HuH-7 (cell line): ENCODE measurements around the gene CRLF1.
"Not testable (repeated sequence)": the region's sequence is repeated elsewhere in the genome, so short reads cannot be mapped to it uniquely, and the experiment has no call there.

Experiments used
- DNase-seq: peaks from one replicate; pipeline ENCODE4 v3.0.0; 2011; ENCODE audit warnings: low spot score

Gene CRLF1

DNA sequence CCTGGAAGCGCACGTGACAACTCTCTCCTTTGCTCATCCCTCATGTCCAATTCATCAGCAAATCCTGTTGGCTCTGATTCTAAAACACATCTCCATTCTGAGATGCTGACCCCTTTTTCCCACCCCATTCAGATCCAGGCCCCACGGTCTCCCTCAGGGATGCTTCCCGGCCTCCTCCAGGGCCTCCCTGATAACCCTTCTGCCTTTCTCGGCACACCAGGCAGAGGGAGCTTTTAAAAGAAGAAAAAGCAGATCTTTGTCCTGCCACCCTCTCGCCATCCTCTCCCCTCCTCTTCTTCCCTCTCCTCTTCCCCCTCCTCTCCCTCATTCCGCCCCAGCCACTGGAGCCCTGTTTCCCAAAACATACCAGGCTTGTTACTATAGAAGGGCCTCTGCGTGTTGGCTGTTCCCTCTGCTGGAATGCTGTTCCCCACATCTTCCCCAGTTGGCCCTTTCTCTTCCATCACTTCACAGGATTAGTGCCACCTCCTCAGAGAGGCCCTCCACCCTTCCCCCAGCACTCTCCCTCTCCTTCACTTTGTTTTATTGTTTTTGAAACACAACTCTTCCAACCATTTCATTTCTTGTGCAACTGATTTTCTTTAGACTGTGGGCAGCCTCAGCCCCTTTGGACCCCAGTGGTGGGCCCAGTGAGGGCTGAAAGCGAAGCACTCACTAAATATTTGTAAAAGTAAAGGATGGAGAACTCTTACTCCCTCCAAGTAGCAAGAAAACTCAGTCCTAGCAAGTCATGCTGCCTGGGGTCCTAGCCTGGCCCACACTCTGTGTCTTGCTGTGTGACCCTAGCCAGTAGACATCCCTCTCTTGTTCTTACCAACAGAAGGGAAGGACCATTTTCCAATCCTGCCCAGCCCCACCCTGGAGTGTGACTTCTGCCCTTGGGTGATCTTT, 2.5 kb upstream of the CRLF1 start:
- no peak for DNase-seq

DNA sequence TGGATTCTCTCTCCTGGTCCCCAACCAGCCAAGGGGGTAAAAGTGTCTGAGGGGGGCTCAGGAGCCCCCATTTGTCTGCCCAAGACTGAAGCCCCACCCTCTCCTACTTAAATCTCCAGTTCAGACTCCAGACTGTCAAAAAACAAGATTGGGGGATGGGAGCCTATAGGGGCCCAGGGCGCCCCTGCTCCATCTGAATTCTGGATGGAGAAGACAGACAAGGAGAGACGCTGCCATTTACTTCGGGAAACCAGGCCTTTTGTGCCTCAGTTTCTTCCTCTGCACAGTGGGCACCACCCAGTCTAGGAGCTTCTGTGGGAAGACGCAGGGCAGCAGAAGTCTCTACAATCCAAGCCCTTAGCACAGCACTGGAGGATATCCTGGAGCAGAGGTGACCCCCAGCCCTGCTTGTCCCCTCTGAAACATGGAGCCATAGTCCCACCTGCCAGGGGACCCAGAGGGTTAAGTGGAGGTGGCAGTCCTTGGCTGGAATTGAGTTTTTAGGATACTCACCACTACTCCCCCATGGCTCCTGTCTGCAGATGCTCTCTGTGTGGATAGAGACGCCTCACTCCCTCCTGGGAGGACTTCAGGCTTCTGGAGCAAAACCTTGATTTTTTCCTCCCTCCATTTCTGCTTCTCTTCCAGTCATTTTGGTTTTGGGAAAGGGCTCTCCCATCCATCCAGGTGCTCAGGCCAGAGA, 1.7 kb upstream of the CRLF1 start:
- DNase-seq, result no peak

DNA sequence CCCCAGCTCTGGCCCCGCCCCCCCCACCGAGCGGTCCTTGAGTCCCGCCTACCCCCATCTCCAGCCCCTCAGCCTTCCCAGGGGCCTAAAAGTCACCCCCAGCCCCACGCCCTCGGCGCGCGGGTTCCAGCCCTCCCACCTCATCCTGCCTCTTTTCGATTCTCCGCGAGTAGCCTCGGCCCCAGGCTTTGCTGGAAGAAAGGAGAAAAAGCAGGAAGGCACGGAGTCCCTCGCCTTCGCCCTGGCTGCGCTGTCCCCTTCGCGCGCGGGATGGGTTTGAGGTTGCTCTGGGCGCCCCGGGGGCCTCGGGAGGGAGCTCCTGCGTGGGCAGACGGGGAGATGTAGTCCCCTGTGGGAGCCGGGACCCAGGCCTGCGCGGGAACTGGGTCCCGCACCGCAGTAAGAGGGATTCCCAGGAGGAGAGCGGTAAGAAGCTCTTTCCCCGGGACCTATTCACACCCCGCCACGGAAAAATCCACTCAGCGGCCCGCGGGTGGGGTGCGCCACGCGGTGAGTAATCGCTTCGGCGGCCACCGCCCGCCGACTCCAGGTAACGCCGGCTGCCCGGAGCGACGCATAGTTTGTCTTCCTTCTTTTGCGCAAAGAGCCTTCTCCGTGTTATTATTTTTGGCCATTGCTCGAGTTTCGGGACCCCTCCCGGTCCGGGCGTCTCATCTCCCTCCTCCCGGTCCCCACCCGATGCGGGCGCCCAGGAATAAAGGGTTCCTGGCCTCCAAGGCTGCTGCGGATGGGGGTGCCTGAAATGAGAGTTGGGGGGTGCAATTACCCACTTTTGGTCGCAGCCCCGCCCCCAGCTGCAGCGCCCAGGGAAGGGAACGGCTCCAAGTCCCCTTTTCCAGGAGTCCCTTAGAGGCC, 865 bp upstream of the CRLF1 start:
- no peak for DNase-seq

GRCh38 chr19:18605546-18606280, 886 bp downstream of the CRLF1 start:
- no peak for DNase-seq

GRCh38 chr19:18605196-18605545, 1.4 kb downstream of the CRLF1 start:
- no peak for DNase-seq

GRCh38 chr19:18604820-18605159, 1.8 kb downstream of the CRLF1 start:
- DNase-seq, result no peak

DNA sequence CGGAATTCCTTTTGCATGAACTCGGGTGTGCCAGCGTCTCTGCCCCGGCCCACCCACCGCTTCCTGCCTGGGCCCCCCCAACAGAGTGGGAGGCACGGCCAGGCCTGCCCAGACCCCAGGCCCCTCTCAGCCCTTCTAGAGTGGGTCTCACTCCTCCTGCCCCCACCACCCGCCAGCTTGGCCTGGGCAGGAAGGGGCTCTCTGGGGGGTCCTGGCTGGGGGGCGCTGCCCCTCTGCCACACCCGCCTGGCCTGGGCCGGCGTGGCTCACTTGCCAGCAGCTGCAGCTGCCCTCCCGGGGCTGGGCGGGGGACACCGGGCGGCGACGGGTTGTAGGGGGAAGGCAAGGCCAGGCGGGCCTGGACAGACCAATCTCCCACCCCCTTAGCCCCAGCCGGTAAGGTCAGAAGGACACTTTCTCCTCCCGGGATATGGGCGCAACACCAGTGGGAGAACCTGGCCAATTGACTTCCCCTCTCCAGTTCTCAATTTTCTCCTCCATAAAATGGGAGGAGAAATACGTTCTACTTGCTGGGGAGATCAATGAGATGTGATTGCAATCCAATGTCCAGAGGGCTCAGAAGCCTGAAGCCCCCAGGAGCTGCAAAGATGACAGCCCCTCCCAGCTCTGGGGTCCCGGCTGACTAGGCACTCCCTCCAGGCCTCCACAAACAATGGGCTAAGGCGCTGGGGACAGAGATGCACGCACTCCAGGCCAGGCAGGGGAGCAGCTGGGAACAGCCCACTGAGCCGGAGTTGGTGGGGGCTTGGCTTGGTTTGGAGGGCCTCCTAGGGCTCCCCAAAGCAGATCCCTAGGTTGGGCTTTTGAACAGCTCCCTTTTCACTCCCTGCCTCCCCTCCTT, 2.4 kb downstream of the CRLF1 start:
- no peak for DNase-seq

GRCh38 chr19:18603255-18603957, 3.2 kb downstream of the CRLF1 start:
- DNase-seq, result no peak

DNA sequence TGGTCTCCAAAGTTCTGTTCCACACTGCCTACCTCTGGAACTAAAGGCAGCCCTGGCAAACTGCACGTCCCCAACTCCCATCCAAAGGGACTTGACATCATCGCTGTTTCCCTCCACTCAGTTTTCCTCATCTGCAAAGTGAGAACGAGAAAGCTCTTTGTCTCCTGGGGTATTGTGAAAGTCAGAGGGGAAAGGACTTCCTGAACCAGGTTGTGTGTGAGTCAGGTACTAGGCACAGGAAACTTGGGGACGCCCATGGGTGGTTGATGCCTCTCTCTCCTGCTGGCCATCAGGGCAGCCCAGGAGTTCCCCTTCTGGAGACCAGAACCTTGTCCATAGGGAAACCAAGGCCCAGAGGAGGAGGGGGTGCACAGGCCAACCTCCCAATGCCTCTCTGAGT, 4.7 kb downstream of the CRLF1 start:
- no peak for DNase-seq

DNA sequence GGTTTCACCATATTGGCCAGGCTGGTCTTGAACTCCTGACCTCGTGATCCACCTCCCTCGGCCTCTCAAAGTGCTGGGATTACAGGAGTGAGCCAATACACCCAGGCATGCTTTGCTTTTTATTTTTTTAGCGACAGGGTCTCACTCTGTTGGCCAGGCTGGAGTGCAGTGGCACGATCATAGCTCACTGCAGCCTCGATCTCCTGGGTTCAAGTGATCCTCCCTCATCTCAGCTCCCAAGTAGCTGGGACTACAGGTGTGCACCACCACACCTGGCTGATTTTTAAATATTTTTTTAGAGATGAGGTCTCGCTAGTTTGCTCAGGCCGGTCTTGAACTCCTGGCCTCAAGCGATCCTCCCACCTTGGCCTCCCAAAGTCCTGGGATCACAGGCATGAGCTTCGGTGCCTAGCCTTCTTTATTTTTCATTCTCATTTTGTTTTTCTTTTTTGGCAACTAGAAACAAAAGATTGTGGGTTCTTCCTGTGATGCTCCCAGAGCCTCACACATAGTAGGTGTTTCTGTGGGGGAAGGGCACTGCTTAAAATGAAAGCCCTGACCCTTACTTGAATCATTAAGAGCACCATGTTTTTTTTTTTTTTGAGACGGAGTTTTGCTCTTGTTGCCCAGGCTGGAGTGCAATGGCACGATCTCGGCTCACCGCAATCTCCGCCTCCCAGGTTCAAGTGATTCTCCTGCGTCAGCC, 5.8 kb downstream of the CRLF1 start:
- DNase-seq, result not testable (repeated sequence)

- no peak for DNase-seq
Observed at GRCh38 chr19:18599485-18599884, 7.1 kb downstream of the CRLF1 start.

DNA sequence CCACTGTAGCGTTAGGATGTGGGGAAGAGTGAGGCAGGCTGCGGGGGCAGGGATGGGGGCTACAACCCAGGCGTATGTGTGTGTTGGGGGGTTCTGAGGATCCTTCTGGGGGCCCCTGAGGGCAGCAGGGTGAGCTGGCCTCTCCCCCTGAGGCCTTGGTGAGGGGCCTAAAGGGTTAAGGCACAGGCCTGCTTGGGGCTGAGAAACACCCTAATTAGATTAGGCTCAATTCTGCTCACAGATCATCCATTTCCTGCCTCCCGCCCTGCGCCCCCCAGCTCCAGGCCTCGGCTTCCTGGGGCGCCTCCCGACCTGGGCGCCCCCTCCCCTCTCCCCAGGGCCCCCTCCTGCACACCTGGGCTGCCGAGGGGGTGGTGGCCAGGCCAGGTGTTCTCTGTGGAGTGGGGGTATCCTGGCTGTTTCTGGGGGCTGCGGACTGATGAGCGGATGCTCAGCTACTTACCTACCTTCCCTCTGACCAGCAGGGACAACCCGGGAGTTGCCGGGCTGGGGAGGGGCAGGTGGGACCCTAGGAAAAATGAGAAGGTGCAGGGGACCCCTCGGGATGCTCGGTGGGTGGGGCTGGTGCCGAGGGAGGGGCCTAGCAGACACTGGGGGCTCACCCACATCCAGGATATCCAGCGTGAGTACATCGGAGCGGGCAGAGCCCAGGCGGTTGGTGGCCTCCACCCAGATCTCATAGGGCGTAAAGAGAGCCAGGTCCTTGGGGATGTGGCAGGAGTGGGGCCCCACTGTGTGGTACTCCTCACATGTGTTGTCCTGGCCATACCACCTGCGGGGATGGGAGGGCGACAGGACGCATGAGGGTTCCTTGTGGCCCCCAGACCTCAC, 8.6 kb downstream of the CRLF1 start:
- no peak for DNase-seq

- DNase-seq, result no peak
Observed at GRCh38 chr19:18596752-18597157, 9.8 kb downstream of the CRLF1 start.

DNA sequence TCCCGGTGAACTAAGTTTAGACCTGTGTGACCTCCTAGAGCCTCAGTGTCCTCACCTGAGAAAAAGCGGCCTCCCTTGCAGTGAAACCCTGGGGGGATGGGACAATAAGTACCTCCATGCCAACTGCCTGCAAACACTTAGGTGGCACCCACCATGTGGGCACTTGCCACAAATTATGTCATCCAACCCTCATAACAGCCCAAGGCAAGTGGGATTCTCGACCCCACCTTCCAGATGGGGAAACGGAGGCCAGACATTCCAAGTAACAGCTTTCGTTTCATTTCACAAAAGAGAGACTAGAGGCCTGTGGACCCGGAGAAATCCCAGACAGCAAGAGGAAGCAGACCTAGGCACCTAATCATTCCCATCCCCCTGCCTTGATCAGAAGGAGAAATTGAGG, 11.1 kb downstream of the CRLF1 start:
- DNase-seq, result no peak

DNA sequence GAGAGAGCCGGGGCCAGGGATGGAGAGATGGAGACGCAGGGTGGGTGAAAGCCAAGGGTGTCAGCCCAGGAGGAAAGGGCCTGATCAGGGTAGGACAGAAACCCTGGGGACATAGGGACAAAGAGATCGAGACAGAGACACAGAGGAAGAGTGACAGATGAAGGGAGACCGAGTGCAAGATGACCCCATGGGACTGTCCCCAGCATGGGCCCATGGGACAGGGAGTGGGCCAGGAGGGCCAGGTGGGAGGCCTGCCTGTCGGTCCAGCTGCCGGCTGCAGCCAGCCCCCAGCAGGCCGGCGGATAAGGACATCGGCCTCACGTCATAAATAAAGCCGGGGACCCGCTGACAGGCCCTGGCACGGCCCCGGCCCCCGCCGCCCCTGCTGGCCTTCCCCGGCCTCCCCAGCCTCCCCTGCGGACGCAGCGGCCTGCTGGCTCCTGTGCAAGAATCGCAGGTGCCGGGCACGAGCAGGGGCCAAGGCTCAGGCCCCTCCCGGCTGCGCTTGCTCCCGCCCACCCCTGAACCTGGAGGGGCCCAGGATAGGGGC, 11.7 kb downstream of the CRLF1 start:
- DNase-seq, result no peak

- peak; percentile 87 for DNase-seq
Observed at GRCh38 chr19:18594096-18594823, 12.3 kb downstream of the CRLF1 start.

GRCh38 chr19:18593367-18594095, 13.1 kb downstream of the CRLF1 start:
- no peak for DNase-seq
